DMS153 treated with DMSO at 0.1 percent for 48 hours (cell line): Measurements from ENCODE around the gene RIPK1.
"Not testable (repeated sequence)": the region's sequence is repeated elsewhere in the genome, so short reads cannot be mapped to it uniquely, and the experiment has no call there.

ENCODE experiments used
- DNase-seq: peaks from one replicate; lab custom pipeline; 2025; ENCODE audit not compliant: unreplicated experiment; lab: John Stamatoyannopoulos, UW

Gene RIPK1

DNA sequence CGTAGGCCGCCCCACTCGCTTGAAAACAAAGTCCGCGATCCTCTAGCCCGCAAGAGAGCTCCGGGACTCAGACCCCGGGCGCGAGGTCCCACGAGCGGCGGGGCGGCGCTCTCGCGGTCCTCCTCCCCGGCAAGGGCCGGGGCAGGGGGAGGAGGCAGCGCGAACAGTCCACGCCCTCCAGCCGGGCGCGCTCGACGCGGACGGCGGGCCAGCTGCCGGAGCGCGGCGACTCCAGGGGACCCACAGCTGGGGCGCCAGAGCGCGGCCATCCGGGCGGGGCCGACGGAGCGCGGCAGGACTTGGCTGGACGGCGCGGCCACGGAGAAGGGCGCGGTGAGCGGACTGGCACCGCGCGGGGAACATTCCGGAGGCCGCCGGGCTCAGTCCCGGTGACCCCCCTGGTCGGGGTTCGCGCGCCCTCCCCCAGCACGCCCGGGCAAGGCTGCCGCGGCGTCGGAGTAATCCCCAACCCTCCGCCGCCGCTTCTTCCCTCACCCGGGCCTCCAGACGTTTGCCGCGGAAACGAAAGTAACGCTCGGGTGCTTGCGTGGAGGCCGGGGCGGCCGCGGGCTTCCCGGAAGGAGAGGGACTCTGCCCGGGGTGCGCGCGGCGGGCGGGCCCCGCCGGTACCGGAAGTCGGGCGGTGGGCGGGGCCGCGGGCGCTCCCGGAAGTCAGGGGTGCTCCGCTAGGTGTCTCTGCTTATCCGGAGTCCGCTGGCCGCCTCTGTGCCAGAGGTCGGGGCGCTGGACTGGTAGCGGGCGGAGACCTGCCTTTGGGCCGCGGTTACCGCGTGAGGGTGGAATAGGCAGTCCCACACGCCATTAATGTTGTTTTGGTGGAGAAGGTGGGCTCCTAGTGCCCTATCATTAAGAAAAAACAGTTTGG, at the start of gene RIPK1:
RIPK1 (plus strand) TSS at position 166 of the 886 bp plus-strand sequence. CDS start 8,330 bp downstream, outside the sequence.
- DNase-seq: peak; percentile 56

DNA sequence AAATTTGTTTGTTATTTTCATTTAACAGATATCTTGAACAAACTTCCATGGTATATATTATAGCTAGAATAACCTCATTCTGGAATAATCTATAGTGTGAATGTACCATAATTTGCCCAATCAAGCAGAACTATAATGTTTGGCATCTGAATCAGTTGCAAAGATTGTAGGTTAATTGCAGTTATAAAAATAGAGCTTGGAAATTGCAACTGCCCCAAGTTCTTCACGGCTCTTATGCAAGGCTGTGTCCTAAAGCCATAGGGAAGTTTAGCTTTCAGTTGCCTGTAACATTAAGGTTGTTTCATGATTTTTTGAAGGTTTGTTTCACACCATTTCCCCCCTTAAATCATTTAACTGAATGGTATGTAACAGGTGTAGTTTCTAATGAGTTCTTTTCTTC, 49.2 kb upstream of the RIPK1 start:
- DNase-seq: no peak

DNA sequence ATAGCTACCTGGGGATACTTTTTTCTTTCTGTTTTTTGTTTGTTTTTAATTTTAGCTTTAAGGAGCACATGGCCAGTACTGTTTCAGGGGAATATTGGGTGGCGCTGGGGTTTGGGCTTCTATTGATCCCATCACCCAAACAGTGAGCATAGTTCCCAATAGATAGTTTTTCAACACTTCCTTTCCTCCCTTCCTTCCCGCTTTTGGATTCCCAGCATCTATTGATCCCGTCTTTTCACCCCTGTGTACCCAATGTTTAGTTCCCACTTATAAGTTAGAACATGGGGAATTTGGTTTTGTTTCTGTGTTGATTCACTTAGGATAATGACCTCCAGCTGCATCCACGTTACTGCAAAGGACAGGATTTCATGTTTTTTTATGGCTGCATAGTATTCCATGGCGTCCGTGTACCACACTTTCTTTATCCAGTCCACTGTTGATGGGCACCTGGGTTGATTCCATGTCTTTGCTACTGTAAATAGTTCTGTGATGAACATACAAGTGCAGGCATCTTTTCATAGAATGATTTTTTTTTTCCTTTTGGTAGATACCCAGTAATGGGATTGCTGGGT, 48.5 kb upstream of the RIPK1 start:
- no peak for DNase-seq

DNA sequence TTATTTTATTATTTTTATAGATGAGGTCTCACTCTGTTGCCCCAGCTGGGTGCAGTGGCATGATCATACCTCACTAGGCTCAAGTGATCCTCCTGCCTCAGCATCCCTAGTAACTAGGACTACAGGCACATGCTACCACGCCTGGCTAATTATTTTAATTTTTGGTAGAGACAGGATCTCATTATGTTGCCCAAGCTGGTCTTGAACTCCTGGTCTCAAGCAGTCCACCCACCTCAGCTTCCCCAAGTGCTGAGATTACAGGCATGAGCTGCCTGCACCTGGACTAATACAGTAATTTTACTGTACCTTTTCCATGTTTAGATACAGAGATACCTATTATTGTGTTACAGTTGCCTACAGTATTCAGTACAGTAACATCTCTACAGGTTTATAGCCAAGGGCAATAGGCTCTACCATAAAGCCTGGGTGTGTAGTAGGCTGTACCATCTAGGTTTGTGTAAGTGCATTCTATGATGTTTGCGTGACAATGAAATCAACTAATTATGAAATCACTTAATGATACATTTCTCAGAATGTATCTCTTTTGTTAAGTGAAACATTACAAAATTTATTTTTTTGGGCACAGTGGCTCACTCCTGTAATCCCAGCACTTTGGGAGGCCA, 47.2 kb upstream of the RIPK1 start:
- DNase-seq: not testable (repeated sequence)

DNA sequence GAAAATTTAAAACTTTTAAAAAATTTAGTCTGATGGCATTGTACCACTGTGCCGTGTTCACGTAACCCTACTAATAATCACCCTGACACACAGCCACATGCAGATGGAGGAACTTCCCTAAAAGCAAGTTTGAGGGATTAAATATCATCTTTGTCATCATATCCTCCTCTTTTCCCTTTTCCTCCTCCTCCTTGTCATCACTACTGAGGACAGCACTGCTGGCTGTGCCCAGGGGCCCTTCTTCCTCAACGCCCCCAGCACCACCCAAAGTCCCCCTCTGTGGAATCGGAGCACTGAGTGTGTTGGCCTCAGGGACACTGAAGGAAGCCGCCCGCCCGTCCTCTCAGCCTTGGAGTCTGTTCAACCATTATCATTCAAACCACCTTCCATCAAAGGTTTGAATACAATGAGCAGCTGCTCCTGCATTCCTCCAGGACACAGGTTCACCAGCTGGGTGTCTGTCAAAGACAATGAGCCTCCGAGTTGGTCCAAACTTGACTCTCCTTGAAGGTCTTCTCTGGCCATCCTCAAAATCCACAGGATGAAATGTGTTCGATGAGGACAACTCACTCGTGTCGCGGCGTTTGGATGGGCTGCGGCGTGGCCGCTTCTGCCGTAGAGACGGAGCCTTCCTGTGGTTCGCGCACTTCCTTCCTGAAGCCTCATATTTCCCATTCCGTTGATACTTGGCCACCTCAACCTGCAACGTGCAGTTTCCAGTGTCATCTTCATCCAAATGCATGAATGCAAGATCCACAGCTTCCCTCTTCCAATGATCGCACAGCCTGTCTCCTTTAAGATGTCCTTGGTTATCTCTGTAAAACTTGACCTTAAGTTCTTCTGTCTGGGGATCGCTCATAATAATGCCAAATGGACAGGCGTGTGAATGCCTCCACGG, 45.3 kb upstream of the RIPK1 start:
- no peak for DNase-seq

DNA sequence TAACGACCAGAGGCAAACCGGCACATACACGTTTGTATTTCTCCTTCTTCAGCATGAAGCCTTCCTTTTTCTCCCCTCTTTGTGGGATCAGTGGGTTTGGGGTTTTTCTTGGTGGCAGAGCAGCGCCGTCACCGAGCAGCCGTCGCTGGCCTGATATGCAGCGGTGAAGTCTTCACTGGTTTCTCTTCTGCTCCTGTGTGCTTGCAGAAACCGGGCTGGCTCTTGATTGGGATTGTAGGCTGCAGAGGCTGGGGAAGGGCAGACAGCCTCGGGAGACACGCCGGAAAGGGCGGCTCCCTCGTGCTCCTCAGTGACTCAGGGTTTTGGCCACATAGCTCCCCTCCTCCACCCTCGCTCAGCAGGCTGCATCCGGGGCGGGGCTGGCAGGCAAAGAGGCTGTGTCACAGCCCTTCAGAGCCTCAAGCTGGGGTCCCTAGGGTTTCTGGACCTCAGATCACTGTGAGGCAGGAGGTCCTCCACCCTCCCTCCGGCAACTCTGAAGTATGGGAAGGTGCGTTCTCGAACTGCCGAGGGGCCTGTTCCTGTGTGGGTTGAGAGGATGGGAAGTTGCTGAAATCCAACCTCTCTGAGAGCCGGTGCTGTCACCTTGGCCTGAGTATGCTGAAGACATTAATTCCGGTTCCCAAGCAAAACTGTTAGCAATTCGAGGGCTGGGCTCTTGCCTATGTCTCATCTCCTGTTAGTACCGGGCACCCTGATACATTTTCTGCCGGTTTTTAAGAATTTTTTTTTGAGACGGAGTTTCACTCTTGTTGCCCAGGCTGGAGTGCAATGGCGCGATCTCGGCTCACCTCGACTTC, 44.4 kb upstream of the RIPK1 start:
- DNase-seq: peak; percentile 60

DNA sequence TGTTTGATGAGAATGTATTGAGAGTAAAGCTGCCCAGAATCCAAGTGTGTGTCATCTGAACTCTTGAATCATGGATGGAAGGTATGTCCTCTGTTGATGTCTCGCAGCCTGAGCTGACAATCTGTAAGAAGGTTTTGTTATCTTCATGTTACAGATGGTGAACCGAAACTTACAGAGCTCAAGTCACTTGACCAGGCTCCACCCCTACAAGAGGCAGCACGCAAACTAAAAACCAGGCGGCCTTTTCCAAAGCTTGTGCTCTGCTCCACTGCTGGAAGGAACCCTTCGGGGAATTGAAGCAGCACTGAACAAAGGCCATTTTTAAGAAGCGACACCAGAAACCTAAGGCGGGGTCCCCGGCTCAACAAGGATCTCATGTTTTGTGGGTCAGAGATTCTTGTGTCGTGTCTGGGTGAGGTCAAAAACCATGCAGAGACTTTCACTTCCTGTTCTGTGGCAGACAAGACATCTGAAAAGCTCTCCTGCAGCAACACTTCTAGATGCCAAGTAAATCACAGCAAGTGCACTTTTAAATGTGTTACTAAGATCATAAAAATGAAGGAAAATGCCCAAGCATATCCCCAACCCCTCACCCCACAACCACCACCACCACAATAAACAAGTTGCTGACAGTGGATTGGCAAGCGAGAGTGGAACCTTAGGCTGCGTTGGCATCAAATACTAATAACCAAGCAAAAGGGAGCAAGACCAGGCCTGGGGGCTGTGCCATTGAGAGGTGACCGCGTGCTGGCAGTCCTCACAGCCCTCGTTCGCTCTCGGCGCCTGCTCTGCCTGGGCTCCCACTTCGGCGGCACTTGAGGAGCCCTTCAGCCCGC, 41.3 kb upstream of the RIPK1 start:
- no peak for DNase-seq

DNA sequence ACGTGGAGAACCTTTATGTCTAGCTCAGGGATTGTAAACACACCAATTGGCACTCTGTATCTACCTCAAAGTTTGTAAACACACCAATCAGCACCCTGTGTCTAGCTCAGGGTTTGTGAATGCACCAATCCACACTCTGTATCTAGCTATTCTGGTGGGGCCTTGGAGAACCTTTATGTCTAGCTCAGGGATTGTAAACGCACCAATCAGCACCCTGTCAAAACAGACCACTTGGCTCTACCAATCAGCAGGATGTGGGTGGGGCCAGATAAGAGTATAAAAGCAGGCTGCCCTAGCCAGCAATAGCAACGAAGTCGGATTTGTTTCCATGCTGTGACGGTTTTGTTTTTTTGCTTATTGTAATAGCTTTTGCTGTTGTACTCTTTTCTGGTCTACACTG, 40.1 kb upstream of the RIPK1 start:
- DNase-seq: not testable (repeated sequence)

DNA sequence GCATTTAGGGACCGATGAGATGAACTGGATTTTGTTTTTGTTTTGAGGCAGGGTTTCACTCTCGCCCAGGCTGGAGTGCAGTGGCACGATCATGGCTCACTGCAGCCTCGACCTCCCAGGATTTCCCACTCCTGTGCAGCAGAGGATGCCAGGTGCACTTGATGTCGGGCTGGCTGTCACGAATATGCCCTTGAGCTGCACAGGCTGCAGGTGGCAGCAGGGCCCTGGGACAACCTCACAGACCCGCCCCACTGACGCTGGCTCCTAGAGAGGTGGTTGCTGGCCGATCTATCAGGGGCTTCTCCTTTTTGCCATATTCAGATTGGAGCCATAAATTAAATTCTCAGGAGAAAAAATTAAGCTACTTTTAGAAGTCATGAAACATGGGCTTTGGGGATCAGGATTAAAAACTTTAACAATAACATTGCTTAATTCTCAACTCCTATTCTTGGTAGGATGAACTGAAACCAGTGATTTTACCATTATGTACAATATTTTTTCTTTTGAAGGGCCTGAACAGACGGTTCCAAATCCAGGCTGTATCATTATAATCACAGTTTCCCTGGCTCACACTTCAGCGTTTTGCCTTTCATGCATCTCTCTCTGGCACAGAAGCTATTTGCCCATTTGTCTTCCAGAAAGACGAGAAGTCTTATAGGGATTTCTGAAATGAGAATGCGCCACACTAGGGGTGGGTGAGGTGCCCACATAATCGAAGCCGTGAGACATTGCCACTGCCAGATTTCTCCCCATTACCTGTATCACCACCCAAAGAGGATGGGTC, 36.2 kb upstream of the RIPK1 start:
- DNase-seq: no peak

DNA sequence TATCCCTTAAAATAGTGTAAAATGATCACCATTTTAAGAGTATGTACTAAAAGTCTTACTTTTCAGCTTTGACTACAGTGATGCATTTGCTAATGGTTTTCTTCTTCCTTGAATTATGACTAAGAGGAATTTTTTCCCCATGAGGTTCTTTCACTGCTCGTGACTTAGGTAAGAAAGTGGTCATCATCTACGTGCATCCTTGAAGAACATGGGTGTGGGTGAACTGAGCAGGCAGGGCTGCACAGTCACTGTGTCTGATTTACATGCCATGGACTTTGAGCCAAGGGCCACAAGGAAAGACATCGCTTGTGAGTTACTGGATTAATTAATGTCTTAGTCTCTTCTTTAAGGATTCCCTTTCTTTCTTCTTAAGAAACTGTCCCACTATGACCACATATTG, 35.3 kb upstream of the RIPK1 start:
- no peak for DNase-seq

DNA sequence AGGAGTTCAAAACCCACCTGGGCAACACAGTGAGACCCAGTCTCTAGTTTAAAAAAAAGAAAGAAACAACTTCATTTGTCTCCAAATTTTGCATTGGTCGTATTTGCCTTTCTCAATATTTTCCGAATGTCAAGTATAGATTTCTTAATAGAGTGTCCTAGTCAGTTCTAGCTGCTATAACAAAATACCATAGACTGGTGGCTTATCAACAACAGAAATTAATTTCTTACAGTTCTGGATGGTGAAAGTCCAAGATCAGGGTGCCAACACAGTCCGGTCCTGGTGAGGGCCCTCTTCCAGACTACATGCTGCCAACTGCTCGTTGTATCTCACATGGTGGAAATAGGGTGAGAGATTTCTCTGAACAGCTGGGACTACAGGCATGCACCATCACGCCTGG, 34.6 kb upstream of the RIPK1 start:
- DNase-seq: no peak

DNA sequence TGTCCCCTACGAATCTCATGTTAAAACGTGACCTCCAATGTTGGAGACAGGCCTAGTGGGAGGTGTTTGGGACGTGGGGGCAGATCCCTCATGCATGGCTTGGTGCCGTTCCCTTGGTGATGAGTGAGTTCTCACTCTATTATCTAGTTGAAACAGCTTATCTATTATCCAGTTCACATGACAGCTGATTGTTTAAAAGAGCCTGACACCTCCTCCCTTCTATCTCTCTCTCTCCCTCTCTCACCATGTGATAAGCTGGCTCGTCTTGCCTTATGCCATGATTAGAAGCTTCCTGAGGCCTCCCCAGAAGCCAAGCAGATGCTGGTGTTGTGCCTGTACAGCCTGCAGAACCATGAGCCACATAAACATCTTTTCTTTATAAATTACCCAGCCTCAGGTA, 32.9 kb upstream of the RIPK1 start:
- DNase-seq: no peak

DNA sequence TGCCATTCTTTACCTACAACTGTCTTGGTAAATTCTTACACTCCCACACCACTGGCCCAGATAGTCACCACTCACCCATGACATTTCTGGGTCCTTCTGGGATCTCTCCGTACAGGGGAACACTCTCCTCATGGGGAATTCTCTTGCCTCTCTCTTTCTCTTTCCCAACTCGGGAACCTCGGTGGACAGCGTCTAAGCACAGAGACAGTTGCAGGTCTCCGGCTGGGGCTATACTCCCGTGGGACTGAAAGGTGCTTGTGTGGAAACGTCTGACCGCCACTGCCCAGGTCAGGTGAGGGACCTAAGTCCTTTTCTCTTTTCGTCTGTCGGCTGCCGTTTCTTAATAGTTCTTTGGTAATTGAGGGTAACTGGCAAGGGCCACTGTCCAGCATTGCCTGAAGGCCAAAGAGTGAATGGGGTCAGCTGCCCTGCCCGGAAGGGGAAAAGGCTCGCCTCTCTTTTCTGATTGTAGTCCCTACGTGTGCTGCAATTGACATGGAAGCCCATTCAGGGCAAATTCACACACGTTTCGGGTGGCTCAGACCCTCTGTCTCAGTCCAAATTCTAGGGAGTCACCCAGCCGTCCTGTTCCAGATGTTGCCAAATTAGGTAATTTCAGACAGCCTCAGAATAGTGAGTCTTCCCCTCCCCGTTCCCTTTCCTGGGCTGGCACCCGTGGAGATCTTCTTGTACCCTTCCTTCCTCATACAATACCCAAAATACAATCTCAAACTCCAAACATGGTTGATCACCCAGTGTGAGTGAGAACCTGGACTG, 31.2 kb upstream of the RIPK1 start:
- DNase-seq: no peak

DNA sequence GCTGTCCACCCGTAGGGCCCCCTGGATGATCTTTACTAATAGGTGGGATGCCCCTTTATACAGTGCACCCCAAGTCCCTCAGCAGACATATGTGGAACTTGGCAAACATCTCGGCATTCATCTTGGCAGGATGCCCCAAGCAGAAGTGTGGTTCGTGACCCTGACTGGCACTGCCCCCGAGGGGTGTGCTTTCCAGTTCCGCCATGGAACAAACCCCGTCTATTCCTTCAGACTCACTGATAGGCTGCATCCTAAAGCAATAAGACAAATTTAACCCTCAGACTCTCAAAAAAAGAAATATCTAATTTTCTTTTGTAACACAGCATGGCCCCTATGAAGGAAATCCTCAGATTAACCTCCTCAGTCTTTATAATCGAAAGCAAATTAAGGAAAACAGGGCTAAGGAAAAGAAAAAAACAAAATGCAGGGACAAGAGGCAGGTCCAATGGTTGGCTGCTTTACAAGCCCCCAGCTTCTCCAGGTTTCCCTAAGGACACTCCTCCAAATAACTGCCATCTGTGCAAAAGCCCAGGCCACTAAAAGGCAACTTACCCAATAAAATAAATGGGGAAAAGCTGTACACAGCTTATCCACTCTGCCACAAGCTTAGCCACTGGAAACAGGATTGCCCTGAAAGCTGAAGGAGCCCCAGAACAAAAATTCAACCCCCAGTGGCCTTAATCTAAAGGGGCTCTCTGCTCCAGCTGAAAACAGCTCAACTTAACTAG, 30.5 kb upstream of the RIPK1 start:
- DNase-seq: no peak

DNA sequence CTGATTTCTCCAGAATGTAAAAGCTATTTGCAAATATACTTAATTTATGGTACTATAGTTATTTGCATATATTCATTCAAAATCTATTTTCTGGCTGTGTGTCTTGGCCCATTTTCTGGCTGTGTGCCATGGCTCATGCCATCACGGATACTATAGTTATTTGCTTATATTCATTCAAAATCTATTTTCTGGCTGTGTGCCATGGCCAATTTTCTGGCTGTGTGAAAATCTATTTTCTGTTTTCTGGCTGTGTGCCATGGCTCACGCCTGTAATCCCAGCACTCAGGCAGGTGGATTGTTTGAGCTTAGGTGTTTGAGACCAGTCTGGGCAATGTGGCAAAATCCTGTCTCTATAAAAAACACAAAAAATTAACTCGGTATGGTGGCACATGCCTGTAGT, 28.9 kb upstream of the RIPK1 start:
- no peak for DNase-seq

DNA sequence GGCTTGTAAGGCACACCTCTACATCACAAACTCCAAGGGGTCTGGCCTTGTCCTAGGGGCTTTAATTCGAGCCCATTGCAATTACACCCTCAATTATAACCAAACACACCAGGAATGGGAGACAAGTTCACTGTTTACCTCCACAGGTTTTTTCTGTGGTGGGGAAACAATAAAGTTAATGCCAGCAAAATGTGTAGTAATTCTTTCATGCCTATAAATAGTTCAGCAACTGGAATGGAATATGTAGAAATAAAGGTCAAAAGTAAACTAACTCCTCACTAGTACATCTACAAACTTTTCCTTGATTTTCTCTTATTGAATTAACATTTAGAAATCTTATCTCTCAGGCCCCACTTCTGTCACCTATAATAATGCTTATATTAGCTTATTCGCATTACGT, 27.1 kb upstream of the RIPK1 start:
- no peak for DNase-seq

DNA sequence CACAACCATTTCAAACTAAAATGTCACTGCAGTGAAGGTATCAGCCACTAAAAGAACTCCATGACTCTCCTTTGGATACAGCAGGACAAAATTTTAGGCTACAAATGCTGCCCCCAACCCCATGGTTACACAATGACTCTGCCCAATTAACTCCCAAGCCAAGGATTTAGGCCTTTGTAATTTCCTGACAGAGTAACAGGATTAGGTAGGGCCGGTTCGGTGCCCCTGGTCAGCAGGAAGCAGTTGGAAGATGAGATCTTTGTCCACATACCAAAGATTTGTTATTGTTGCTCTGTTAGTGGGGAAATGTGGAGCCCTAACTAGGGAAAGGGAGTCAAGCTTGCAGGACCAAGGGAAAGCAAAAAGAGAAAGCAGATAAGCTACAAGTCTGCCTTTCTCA, 26.7 kb upstream of the RIPK1 start:
- no peak for DNase-seq
